Measurements from ENCODE around the gene HNRNPH2. TPM values are rescaled to one million over a fixed set of nuclear protein-coding genes. Genes with fewer than 3 reads are reported as not detected.
A peak's percentile ranks its signal among the peaks of the same experiment; 100 is the strongest.

The HNRNPH2 gene
- total and polyA plus RNA-seq, 9 of the 15 experiments (the other 6 are each of a cell fraction or from before 2014, with no cell fraction given) = 40.0 to 130 (median 60.3) TPM

DNA sequence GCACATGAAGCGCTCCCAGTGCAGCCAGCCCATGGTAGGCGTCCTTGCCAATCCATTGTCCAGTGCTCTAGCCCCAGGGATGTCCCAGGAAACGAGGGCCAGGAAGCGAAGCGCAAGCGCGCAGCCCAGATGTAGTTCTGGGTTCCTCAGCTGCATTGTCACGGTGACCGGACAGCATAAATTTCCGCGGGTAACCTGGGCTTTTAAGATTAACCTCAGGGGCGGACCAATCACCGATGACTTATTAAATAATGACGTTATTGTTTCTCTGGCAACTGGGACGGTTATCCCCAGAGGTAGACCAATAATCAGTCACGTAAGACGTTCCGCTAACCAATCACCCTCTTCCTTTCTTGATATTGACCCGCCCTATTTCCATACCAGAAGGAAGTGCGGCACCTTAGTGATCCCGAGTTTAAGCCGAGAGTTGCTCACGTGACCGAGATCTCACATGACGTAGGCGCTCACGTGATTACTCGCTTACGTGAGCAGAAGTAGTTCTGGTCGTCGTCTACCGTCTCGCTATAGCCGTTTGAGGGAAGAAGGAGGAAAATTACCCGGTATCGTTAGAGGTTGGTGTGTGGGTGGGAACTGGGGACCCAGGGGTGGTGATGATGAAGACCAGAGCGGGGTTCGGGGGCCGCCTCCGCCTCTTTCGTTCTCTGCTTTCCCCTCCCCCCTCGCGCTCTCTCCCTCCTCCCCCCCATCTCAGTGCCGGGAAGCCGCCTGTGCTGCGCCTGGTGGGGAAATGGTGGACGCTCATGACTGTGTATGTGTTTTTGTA is at the start of gene HNRNPH2, which contains the start of gene GLA (continued):
- TF ChIP-seq, protein P1, sequence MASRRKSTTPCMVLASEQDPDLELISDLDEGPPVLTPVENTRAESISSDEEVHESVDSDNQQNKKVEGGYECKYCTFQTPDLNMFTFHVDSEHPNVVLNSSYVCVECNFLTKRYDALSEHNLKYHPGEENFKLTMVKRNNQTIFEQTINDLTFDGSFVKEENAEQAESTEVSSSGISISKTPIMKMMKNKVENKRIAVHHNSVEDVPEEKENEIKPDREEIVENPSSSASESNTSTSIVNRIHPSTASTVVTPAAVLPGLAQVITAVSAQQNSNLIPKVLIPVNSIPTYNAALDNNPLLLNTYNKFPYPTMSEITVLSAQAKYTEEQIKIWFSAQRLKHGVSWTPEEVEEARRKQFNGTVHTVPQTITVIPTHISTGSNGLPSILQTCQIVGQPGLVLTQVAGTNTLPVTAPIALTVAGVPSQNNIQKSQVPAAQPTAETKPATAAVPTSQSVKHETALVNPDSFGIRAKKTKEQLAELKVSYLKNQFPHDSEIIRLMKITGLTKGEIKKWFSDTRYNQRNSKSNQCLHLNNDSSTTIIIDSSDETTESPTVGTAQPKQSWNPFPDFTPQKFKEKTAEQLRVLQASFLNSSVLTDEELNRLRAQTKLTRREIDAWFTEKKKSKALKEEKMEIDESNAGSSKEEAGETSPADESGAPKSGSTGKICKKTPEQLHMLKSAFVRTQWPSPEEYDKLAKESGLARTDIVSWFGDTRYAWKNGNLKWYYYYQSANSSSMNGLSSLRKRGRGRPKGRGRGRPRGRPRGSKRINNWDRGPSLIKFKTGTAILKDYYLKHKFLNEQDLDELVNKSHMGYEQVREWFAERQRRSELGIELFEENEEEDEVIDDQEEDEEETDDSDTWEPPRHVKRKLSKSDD (conservative IDR thresholded peaks at IDR 0.05; ENCODE audit: low read length) = no peak
- TF ChIP-seq HSF4 (CRISPR knock-in tag; IDR thresholded peaks at IDR 0.05; ENCODE audit: borderline replicate concordance) (no peak), ZSCAN29 (IDR thresholded peaks at IDR 0.05) (no peak), FOXK2 (conservative IDR thresholded peaks at IDR 0.05 in 1 of 2, IDR thresholded peaks at IDR 0.05 in 1 of 2; ENCODE audit: low read depth in 2 of 2) (peak; percentile 83 to 96), HDGF (IDR thresholded peaks at IDR 0.05) (no peak), SMAD1 (IDR thresholded peaks at IDR 0.05; ENCODE audit: low read depth, low read length, partially characterized antibody) (no peak), RBM17 (IDR thresholded peaks at IDR 0.05; ENCODE audit: borderline replicate concordance, low read depth, low read length) (no peak), SRF (CRISPR knock-in tag; IDR thresholded peaks at IDR 0.05) (no peak), POLR2H (tag; IDR thresholded peaks at IDR 0.05; ENCODE audit: low read depth) (0 out of 2 replicates have a peak, but pooled peaks have one; percentile 65), ZNF316 (IDR thresholded peaks at IDR 0.05) (peak; percentile 59; the same call in 1 of the 2 replicates), ZNF133 (CRISPR knock-in tag; IDR thresholded peaks at IDR 0.05) (no peak), ZNF76 (CRISPR knock-in tag; IDR thresholded peaks at IDR 0.05; ENCODE audit: borderline replicate concordance) (no peak), MYBL2 (IDR thresholded peaks at IDR 0.05; ENCODE audit: low read depth) (peak; percentile 89), MYBL2 (CRISPR knock-in tag; IDR thresholded peaks at IDR 0.05; ENCODE audit: borderline replicate concordance) (no peak), ZNF224 (CRISPR knock-in tag; IDR thresholded peaks at IDR 0.05) (no peak), ZNF239 (CRISPR knock-in tag; IDR thresholded peaks at IDR 0.05) (no peak), ESRRA (IDR thresholded peaks at IDR 0.05; ENCODE audit: borderline replicate concordance, low read depth) (no peak)
- TF ChIP-seq, protein P2, sequence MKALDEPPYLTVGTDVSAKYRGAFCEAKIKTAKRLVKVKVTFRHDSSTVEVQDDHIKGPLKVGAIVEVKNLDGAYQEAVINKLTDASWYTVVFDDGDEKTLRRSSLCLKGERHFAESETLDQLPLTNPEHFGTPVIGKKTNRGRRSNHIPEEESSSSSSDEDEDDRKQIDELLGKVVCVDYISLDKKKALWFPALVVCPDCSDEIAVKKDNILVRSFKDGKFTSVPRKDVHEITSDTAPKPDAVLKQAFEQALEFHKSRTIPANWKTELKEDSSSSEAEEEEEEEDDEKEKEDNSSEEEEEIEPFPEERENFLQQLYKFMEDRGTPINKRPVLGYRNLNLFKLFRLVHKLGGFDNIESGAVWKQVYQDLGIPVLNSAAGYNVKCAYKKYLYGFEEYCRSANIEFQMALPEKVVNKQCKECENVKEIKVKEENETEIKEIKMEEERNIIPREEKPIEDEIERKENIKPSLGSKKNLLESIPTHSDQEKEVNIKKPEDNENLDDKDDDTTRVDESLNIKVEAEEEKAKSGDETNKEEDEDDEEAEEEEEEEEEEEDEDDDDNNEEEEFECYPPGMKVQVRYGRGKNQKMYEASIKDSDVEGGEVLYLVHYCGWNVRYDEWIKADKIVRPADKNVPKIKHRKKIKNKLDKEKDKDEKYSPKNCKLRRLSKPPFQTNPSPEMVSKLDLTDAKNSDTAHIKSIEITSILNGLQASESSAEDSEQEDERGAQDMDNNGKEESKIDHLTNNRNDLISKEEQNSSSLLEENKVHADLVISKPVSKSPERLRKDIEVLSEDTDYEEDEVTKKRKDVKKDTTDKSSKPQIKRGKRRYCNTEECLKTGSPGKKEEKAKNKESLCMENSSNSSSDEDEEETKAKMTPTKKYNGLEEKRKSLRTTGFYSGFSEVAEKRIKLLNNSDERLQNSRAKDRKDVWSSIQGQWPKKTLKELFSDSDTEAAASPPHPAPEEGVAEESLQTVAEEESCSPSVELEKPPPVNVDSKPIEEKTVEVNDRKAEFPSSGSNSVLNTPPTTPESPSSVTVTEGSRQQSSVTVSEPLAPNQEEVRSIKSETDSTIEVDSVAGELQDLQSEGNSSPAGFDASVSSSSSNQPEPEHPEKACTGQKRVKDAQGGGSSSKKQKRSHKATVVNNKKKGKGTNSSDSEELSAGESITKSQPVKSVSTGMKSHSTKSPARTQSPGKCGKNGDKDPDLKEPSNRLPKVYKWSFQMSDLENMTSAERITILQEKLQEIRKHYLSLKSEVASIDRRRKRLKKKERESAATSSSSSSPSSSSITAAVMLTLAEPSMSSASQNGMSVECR (CRISPR knock-in tag; IDR thresholded peaks at IDR 0.05) = no peak
- TF ChIP-seq, protein P3, sequence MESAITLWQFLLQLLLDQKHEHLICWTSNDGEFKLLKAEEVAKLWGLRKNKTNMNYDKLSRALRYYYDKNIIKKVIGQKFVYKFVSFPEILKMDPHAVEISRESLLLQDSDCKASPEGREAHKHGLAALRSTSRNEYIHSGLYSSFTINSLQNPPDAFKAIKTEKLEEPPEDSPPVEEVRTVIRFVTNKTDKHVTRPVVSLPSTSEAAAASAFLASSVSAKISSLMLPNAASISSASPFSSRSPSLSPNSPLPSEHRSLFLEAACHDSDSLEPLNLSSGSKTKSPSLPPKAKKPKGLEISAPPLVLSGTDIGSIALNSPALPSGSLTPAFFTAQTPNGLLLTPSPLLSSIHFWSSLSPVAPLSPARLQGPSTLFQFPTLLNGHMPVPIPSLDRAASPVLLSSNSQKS (CRISPR knock-in tag; IDR thresholded peaks at IDR 0.05) = no peak

Measured in K562 (cell line).